Measurements from ENCODE around the gene SCFD1.
"Not testable (repeated sequence)": the region's sequence is repeated elsewhere in the genome, so short reads cannot be mapped to it uniquely, and the experiment has no call there.

The SCFD1 gene, protein sequence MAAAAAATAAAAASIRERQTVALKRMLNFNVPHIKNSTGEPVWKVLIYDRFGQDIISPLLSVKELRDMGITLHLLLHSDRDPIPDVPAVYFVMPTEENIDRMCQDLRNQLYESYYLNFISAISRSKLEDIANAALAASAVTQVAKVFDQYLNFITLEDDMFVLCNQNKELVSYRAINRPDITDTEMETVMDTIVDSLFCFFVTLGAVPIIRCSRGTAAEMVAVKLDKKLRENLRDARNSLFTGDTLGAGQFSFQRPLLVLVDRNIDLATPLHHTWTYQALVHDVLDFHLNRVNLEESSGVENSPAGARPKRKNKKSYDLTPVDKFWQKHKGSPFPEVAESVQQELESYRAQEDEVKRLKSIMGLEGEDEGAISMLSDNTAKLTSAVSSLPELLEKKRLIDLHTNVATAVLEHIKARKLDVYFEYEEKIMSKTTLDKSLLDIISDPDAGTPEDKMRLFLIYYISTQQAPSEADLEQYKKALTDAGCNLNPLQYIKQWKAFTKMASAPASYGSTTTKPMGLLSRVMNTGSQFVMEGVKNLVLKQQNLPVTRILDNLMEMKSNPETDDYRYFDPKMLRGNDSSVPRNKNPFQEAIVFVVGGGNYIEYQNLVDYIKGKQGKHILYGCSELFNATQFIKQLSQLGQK

DNA sequence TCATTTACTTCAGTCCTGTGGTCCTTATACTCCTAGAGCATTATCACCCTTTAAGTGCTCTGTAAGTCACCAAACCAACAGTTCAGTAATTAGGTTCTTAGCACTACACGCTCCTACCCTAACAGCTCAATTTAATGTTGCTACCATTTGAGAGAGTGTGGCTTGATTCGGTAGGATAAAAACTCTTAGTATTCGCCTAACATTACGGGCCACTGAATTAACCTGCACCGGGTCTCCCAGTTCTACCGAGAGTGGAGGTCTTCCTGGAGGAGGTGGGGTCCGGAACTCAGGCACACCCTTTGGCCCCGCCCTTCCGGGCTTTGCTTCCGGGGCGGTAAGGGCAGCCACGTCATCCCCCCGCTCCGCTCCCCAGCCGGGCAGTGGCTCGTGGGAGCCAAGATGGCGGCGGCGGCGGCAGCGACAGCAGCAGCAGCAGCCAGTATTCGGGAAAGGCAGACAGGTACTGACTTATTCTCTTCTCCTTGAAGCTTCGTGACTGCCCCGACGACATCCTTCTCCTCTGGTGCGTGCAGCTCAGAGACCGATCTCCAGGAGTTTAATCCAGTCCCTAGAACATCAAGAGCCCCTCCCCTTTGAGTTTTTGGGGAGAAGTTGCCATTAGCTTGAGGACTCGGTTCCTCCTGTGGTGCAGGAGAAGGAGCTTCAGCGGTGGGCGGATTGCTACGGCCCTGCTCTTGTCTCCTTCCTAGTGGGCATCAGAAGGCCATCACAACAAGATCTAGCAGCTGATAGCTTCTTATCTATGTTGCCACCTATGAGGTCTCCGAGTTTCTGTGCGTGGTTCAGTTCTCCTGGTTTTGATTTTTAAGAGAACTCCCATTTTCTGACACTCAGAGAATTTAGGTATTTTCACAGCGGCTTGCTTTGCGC lies at the start of gene SCFD1:
TSS of gene SCFD1 (plus strand) at position 380 of the 891 bp plus-strand sequence. CDS start at position 400, 20 bp downstream.
- DNase-seq (ENCODE audit: low read depth in 3 of 3), result peak; percentile 86 to 92 (median 88)

GRCh38 chr14:30572771-30573170 lies 49.3 kb upstream of the SCFD1 start:
- DNase-seq (ENCODE audit: low read depth in 3 of 3), result no peak

GRCh38 chr14:30573226-30573814 lies 48.8 kb upstream of the SCFD1 start:
- DNase-seq (ENCODE audit: low read depth in 3 of 3), result no peak

DNA sequence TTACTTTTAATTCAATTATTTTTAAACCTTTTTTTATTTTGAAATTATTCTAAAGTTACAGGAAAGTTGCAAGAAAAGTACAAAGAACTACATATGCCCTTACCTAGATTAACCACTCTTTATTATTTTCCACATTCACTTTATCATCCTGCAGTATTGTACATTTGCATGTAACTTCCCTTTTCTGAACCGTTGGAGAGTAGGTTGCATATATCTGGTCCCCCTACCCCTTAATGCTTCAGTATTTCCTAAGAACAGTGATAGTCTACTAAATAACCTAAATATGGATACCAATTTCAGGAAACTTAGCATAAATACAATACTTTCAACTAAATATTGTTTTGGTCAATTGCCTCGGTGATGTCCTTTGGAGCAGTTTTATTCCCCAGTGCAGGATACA lies 48.2 kb upstream of the SCFD1 start:
- no peak for DNase-seq (ENCODE audit: low read depth in 3 of 3)

DNA sequence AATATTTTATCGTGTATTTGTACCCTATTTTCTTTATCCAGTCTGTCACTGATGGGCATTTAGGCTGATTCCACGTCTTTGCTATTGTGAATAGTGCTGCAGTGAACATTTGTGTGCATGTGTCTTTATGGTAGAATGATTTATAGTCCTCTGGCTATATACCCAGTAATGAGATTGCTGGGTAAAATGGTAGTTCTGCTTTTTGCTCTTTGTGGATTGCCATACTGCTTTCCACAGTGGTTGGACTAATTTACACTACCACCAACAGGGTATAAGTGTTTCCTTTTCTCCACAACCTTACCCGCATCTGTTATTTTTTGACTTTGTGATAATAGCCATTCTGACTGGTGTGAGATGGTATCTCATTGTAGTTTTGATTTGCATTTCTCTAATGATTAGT lies 47.3 kb upstream of the SCFD1 start:
- not testable (repeated sequence) for DNase-seq (ENCODE audit: low read depth in 3 of 3)

- DNase-seq (ENCODE audit: low read depth in 3 of 3), result not testable (repeated sequence)
Measured at GRCh38 chr14:30576333-30576732, 45.8 kb upstream of the SCFD1 start.

DNA sequence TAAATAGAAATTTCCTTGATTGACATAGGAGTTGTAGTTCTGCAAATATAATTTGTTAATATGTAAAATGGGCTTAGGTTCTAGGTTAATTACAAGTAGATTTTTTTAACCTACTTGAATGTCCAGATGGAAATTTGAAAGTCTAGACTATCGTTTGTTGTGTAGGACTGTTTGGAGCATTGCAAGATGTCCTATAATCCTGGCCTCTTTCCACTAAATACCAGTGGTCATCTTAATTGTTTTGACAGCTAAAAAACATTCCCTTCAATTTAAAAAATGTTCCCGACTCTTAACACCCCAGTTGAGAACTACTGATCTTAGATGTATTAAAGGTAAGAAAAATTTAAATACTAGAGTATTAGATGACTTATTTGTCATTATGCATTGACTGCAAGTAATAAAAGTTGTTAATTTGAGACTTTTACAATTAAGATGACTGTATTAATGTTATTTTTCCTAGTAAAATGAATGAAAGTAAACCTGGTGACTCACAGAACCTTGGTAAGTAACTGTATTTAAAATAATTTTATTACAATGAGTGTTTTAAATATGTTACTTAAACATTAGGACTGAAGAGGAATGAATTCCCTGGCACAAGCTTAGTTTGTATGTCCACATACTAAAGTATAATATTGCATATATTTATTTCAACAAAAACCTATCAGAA lies 41.4 kb upstream of the SCFD1 start:
- no peak for DNase-seq (ENCODE audit: low read depth in 3 of 3)

GRCh38 chr14:30581283-30581625 lies 40.9 kb upstream of the SCFD1 start:
- DNase-seq (ENCODE audit: low read depth in 3 of 3), result no peak

DNA sequence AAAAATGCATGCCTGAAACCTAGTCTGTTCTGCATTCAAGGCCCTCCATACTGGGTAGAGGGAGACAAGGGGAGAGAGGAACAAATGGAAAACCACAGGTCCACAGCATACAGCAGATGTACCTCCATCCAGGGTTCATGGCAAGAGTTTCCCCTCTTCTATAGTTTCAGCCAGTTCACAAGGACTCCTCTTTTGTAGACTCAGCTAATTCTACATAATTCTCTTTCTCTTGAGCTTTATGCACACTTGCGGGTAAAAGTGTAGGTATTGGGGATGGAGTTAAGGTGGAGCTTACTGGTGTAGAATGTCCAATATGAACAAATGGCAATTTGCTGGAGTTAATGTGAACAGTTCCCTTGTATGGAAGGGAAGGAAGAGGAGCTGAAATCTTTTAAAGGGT lies 39.7 kb upstream of the SCFD1 start:
- no peak for DNase-seq (ENCODE audit: low read depth in 3 of 3)

DNA sequence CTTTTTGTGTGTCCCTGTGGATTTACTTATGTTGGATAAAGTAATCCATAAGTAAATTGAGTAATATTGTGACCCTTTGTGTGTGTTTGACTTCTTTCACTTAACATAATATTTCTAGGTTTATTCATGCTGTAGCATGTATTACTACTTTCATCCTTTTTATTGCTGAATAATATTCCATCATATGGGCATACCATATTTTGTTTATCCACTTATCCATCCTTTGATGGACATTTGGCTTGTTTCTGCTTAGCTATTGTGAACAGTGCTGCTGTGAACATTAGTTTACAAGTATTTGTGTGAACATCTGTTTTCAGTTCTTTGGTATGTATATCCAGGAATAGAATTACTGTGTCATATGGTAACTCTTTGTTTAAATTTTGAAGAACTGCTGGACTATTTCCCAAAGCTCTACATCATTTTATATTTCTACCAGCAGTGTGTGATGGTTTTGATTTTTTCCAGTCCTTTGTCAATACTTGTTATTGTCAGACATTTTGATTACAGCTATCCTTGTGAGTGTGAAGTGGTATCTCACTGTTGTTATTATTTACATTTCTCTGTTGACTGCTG lies 38.0 kb upstream of the SCFD1 start:
- no peak for DNase-seq (ENCODE audit: low read depth in 3 of 3)

- no peak for DNase-seq (ENCODE audit: low read depth in 3 of 3)
Measured at GRCh38 chr14:30585204-30585603, 36.9 kb upstream of the SCFD1 start.

- DNase-seq (ENCODE audit: low read depth in 3 of 3), result no peak
Measured at GRCh38 chr14:30587141-30587540, 35.0 kb upstream of the SCFD1 start.

GRCh38 chr14:30588873-30589272 lies 33.2 kb upstream of the SCFD1 start:
- DNase-seq (ENCODE audit: low read depth in 3 of 3), result no peak

GRCh38 chr14:30596935-30597334 lies 25.2 kb upstream of the SCFD1 start:
- no peak for DNase-seq (ENCODE audit: low read depth in 3 of 3)

GRCh38 chr14:30597504-30597903 lies 24.6 kb upstream of the SCFD1 start:
- DNase-seq (ENCODE audit: low read depth in 3 of 3), result no peak

- DNase-seq (ENCODE audit: low read depth in 3 of 3), result no peak
Measured at GRCh38 chr14:30600922-30601918, 20.9 kb upstream of the SCFD1 start.

DNA sequence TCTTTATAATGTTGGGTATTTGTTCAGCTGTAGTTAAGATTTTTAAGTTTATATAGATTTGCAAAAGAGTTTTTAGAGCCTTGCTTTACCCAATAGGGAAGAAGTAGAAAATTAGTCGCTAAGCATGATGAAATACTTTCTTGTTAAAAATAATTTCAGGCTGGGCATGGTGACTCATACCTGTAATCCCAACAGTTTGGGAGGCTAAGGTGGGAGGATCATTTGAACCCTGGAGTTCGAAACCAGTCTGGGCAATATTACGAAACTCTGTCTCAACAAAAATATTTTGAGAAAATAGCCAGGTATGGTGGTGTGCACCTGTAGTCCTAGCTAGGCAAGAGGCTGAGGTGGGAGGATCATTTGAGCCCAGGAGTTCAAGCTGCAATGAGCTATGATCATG lies 18.7 kb upstream of the SCFD1 start:
- DNase-seq (ENCODE audit: low read depth in 3 of 3), result no peak

DNA sequence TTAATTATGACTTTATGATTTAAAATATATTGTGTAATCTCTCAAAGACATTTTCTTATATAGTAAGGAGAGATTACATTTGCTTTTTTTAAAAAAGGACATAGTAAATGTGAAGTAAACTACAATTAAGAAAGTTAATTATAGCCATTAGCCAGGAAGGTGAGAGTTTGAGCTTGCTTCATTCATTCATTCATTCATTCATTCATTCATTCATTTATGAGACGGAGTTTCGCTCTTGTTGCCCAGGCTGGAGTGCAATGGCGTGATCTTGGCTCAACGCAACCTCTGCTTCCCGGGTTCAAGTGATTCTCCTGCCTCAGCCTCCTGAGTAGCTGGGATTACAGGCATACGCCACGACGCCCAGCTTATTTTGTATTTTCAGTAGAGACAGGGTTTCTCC lies 17.4 kb upstream of the SCFD1 start:
- not testable (repeated sequence) for DNase-seq (ENCODE audit: low read depth in 3 of 3)

DNA sequence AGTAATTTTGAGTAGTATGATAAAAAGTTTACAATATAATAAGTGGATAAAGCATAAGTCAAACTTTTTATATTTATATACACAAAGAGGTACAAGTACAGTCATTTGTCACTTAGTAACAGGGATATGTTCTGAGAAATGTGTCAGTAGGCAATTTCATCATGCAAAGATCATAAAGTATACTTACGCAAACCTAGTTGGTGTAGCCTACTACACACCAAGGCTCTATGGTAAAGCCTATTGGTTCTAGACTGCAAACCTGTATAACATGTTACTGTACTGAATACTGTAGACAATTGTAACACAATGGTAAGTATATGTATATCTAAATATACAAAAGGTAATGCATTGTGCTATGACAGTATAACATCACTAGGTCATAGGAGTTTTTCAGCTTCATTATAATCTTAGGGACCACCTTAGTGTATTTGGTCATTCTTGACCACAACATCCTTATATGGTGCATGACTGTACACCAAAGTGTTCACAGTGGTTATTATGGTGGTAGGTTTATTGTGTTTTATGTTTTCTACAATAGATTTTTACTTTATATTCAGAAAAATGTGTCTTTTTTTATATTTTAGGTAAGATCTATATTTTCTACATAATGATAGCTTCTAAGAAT lies 14.9 kb upstream of the SCFD1 start:
- DNase-seq (ENCODE audit: low read depth in 3 of 3), result no peak
